ENCODE measurements around the gene NAALADL2.
"Not testable (repeated sequence)": the region's sequence is repeated elsewhere in the genome, so short reads cannot be mapped to it uniquely, and the experiment has no call there.

Gene NAALADL2

GRCh38 chr3:175371187-175371586, 512.1 kb downstream of the NAALADL2 start:
- not testable (repeated sequence) for DNase-seq (ENCODE audit: low spot score)

- no peak for DNase-seq (ENCODE audit: low spot score)
Measured at GRCh38 chr3:175374705-175375104, 515.6 kb downstream of the NAALADL2 start.

- DNase-seq (ENCODE audit: low spot score) = no peak
Measured at GRCh38 chr3:175378348-175378747, 519.2 kb downstream of the NAALADL2 start.

- no peak for DNase-seq (ENCODE audit: low spot score)
Measured at GRCh38 chr3:175381685-175382084, 522.6 kb downstream of the NAALADL2 start.

GRCh38 chr3:175383371-175383770, 524.2 kb downstream of the NAALADL2 start:
- DNase-seq (ENCODE audit: low spot score) = no peak

- DNase-seq (ENCODE audit: low spot score) = no peak
Measured at GRCh38 chr3:175383813-175384212, 524.7 kb downstream of the NAALADL2 start.

- DNase-seq (ENCODE audit: low spot score) = no peak
Measured at GRCh38 chr3:175384569-175384968, 525.4 kb downstream of the NAALADL2 start.

GRCh38 chr3:175386630-175387029, 527.5 kb downstream of the NAALADL2 start:
- no peak for DNase-seq (ENCODE audit: low spot score)

- no peak for DNase-seq (ENCODE audit: low spot score)
Measured at GRCh38 chr3:175389560-175389959, 530.4 kb downstream of the NAALADL2 start.

GRCh38 chr3:175391601-175392000, 532.5 kb downstream of the NAALADL2 start:
- DNase-seq (ENCODE audit: low spot score) = no peak

- DNase-seq (ENCODE audit: low spot score) = no peak
Measured at GRCh38 chr3:175392653-175393052, 533.5 kb downstream of the NAALADL2 start.

GRCh38 chr3:175397372-175397771, 538.2 kb downstream of the NAALADL2 start:
- DNase-seq (ENCODE audit: low spot score) = no peak

GRCh38 chr3:175398676-175399075, 539.5 kb downstream of the NAALADL2 start:
- no peak for DNase-seq (ENCODE audit: low spot score)

- no peak for DNase-seq (ENCODE audit: low spot score)
Measured at GRCh38 chr3:175399156-175399840, 540.2 kb downstream of the NAALADL2 start.

- no peak for DNase-seq (ENCODE audit: low spot score)
Measured at GRCh38 chr3:175404027-175404426, 544.9 kb downstream of the NAALADL2 start.

- no peak for DNase-seq (ENCODE audit: low spot score)
Measured at GRCh38 chr3:175404621-175405020, 545.5 kb downstream of the NAALADL2 start.

GRCh38 chr3:175410251-175410650, 551.1 kb downstream of the NAALADL2 start:
- DNase-seq (ENCODE audit: low spot score) = no peak

GRCh38 chr3:175411405-175411804, 552.3 kb downstream of the NAALADL2 start:
- DNase-seq (ENCODE audit: low spot score) = no peak

GRCh38 chr3:175411946-175412345, 552.8 kb downstream of the NAALADL2 start:
- no peak for DNase-seq (ENCODE audit: low spot score)

GRCh38 chr3:175413926-175414325, 554.8 kb downstream of the NAALADL2 start:
- DNase-seq (ENCODE audit: low spot score) = no peak

- DNase-seq (ENCODE audit: low spot score) = no peak
Measured at GRCh38 chr3:175416600-175416999, 557.5 kb downstream of the NAALADL2 start.

GRCh38 chr3:175417426-175417825, 558.3 kb downstream of the NAALADL2 start:
- DNase-seq (ENCODE audit: low spot score) = no peak

GRCh38 chr3:175421902-175422301, 562.8 kb downstream of the NAALADL2 start:
- no peak for DNase-seq (ENCODE audit: low spot score)

GRCh38 chr3:175422744-175423143, 563.6 kb downstream of the NAALADL2 start:
- DNase-seq (ENCODE audit: low spot score) = no peak
